Right kidney (tissue), 9 donors: ENCODE data around the gene CCNI.
A peak's percentile ranks its signal among the peaks of the same experiment; 100 is the strongest.
"Not testable (repeated sequence)": the region's sequence is repeated elsewhere in the genome, so short reads cannot be mapped to it uniquely, and the experiment has no call there.

Experiments
- DNase-seq: peaks from one replicate; pipeline ENCODE4 v3.0.0-alpha.2; 2016
- long read RNA-seq, 8 donors: transcript quantifications; one replicate each; lab custom pipeline, GENCODE V29; 2026

CCNI gene
- long read RNA-seq, donor 1, transcript CCNI-201 (7 exons, 2,772 nt): major isoform, 54 of 62 reads
- long read RNA-seq, donor 1, partial matches to known transcripts: 5 of 62 reads
- long read RNA-seq, donor 1, other reads (novel, unspliced or antisense): 0 of 62 reads
- long read RNA-seq, donor 2, transcript CCNI-201 (7 exons, 2,772 nt): major isoform, 54 of 78 reads
- long read RNA-seq, donor 2, partial matches to known transcripts: 12 of 78 reads
- long read RNA-seq, donor 2, other reads (novel, unspliced or antisense): 8 of 78 reads
- long read RNA-seq, donor 3, transcript CCNI-201 (7 exons, 2,772 nt): major isoform, 60 of 81 reads
- long read RNA-seq, donor 3, partial matches to known transcripts: 14 of 81 reads
- long read RNA-seq, donor 3, other reads (novel, unspliced or antisense): 5 of 81 reads
- long read RNA-seq, donor 4, transcript CCNI-201 (7 exons, 2,772 nt): major isoform, 112 of 164 reads
- long read RNA-seq, donor 4, partial matches to known transcripts: 48 of 164 reads
- long read RNA-seq, donor 4, other reads (novel, unspliced or antisense): 0 of 164 reads
- long read RNA-seq, donor 5, transcript CCNI-201 (7 exons, 2,772 nt): major isoform, 106 of 130 reads
- long read RNA-seq, donor 5, partial matches to known transcripts: 21 of 130 reads
- long read RNA-seq, donor 5, other reads (novel, unspliced or antisense): 0 of 130 reads
- long read RNA-seq, donor 6, transcript CCNI-201 (7 exons, 2,772 nt): major isoform, 74 of 132 reads
- long read RNA-seq, donor 6, transcript CCNI-209 (2 exons, 390 nt): minor isoform, 8 of 132 reads
- long read RNA-seq, donor 6, partial matches to known transcripts: 43 of 132 reads
- long read RNA-seq, donor 6, other reads (novel, unspliced or antisense): 6 of 132 reads
- long read RNA-seq, donor 7, transcript CCNI-209 (2 exons, 390 nt): minor isoform, 5 of 251 reads
- long read RNA-seq, donor 7, transcript CCNI-201 (7 exons, 2,772 nt): major isoform, 134 of 251 reads
- long read RNA-seq, donor 7, partial matches to known transcripts: 100 of 251 reads
- long read RNA-seq, donor 7, other reads (novel, unspliced or antisense): 11 of 251 reads
- long read RNA-seq, donor 8, transcript CCNI-201 (7 exons, 2,772 nt): major isoform, 69 of 126 reads
- long read RNA-seq, donor 8, partial matches to known transcripts: 46 of 126 reads
- long read RNA-seq, donor 8, other reads (novel, unspliced or antisense): 9 of 126 reads

GRCh38 chr4:77075869-77076799 is at the start of gene CCNI:
Gene CCNI (minus strand): TSS chr4:77075989. CDS start chr4:77066362, 9,627 bp downstream.
- peak; percentile 100 for DNase-seq

GRCh38 chr4:77124576-77124975 is 48.8 kb upstream of the CCNI start:
- DNase-seq: no peak

GRCh38 chr4:77123411-77123810 is 47.6 kb upstream of the CCNI start:
- no peak for DNase-seq

- no peak for DNase-seq
Measured at GRCh38 chr4:77122656-77123055, 46.9 kb upstream of the CCNI start.

- no peak for DNase-seq
Measured at GRCh38 chr4:77121736-77122240, 46.0 kb upstream of the CCNI start.

- no peak for DNase-seq
Measured at GRCh38 chr4:77120886-77121508, 45.2 kb upstream of the CCNI start.

GRCh38 chr4:77117721-77118120 is 41.9 kb upstream of the CCNI start:
- no peak for DNase-seq

- no peak for DNase-seq
Measured at GRCh38 chr4:77113069-77113468, 37.3 kb upstream of the CCNI start.

- no peak for DNase-seq
Measured at GRCh38 chr4:77110730-77111129, 34.9 kb upstream of the CCNI start.

- DNase-seq: peak; percentile 51
Measured at GRCh38 chr4:77104791-77105540, 29.2 kb upstream of the CCNI start.

- no peak for DNase-seq
Measured at GRCh38 chr4:77104388-77104787, 28.6 kb upstream of the CCNI start.

- DNase-seq: no peak
Measured at GRCh38 chr4:77100234-77100633, 24.4 kb upstream of the CCNI start.

- no peak for DNase-seq
Measured at GRCh38 chr4:77097611-77098010, 21.8 kb upstream of the CCNI start.

- DNase-seq: peak; percentile 57
Measured at GRCh38 chr4:77095101-77095821, 19.5 kb upstream of the CCNI start.

GRCh38 chr4:77094496-77094895 is 18.7 kb upstream of the CCNI start:
- DNase-seq: no peak

GRCh38 chr4:77093401-77093800 is 17.6 kb upstream of the CCNI start:
- no peak for DNase-seq

- DNase-seq: no peak
Measured at GRCh38 chr4:77092975-77093374, 17.2 kb upstream of the CCNI start.

GRCh38 chr4:77089866-77090265 is 14.1 kb upstream of the CCNI start:
- DNase-seq: no peak

GRCh38 chr4:77087027-77087426 is 11.2 kb upstream of the CCNI start:
- not testable (repeated sequence) for DNase-seq
